HCT116 (cell line): ENCODE results near the gene RPH3AL. TPM values are rescaled to one million over a fixed set of nuclear protein-coding genes. Genes with fewer than 3 reads are reported as not detected.

ENCODE experiments used
- ATAC-seq: fragments of 200-7000 bp; cut with Tn5 transposase; 2 replicates; pipeline ENCODE4 v1.9.1; 2020; ENCODE audit warnings: mild to moderate bottlenecking, moderate library complexity
- BruUV-seq: library from RNA; stranded (reverse); fragments of 400-500 nt; replicated peaks from 2 replicates; lab custom pipeline; 2021; lab: Mats Ljungman, UMichigan
- CTCF ChIA-PET: fragments of 300-600 bp; sonication (Branson Sonifier 250); formaldehyde crosslinking; loops from one replicate; lab custom pipeline; 2021; ENCODE audit warnings: antibody characterized with exemption; lab: Charles Lee
- POLR2A ChIA-PET: fragments of 300-600, 350-600 bp; sonication (Branson Sonifier 250); formaldehyde crosslinking; loops from one replicate; lab custom pipeline; 2021; ENCODE audit warnings: antibody characterized with exemption; lab: Charles Lee
- RAD21 ChIA-PET, 2 experiments: fragments of 300-600 bp; sonication (Branson Sonifier 250); formaldehyde crosslinking; loops; one replicate each; lab custom pipeline; 2023; ENCODE audit warnings: low total read pairs in 2 of 2; ENCODE audit not compliant: uncharacterized antibody in 2 of 2, unreplicated experiment in 2 of 2, low non-redundant PET in 1 of 2; lab: Charles Lee
- DNase-seq: peaks from one replicate; pipeline ENCODE4 v3.0.0-alpha.2; 2010; ENCODE audit warnings: low read depth, low spot score
- H2AFZ ChIP-seq: fragments of 200-600 bp; shearing (Covaris generic), sonication (generic); 2 replicates; pipeline ENCODE4 v1.6.1; 2017; ENCODE audit warnings: low read depth, mixed run types, mixed read lengths, antibody characterized with exemption, low read length; ENCODE audit not compliant: poor library complexity, severe bottlenecking
- H3K27ac ChIP-seq: 2 replicates; pipeline ENCODE4 v1.5.1; 2012; ENCODE audit warnings: low read depth, low read length
- H3K27me3 ChIP-seq: fragments of 200-600 bp; sonication (generic); 2 replicates; pipeline ENCODE4 v1.6.1; 2016; ENCODE audit warnings: mixed run types, low read length, mixed read lengths; ENCODE audit not compliant: insufficient read depth
- H3K36me3 ChIP-seq, 2 experiments: fragments of 200-500 bp in 1 of 2; fragments of 200-600 bp in 1 of 2; sonication (Bioruptor generic) in 1 of 2; sonication (generic) in 1 of 2; 2 replicates each; pipeline versions ENCODE4 v1.5.1 to v1.6.1; 2014 to 2016; ENCODE audit warnings: low read length in 2 of 2, inconsistent platforms in 1 of 2, mixed read lengths in 1 of 2, mixed run types in 1 of 2; ENCODE audit not compliant: insufficient read depth in 2 of 2, control insufficient read depth in 1 of 2
- H3K4me1 ChIP-seq, 2 experiments: fragments of 200-600 bp in 1 of 2; sonication (generic) in 1 of 2; 2 replicates each; pipeline versions ENCODE4 v1.5.1 to v1.6.1; 2012 to 2017; ENCODE audit warnings: low read length in 2 of 2, inconsistent platforms in 1 of 2, mild to moderate bottlenecking in 1 of 2, mixed read lengths in 1 of 2, mixed run types in 1 of 2, moderate library complexity in 1 of 2; ENCODE audit not compliant: insufficient read depth in 2 of 2, control insufficient read depth in 1 of 2
- H3K4me2 ChIP-seq: fragments of 200-600 bp; sonication (generic); 2 replicates; pipeline ENCODE4 v1.6.1; 2017; ENCODE audit warnings: mixed run types, low read length, mixed read lengths
- H3K4me3 ChIP-seq, 2 experiments: fragments of 200-600 bp in 1 of 2; sonication (generic) in 1 of 2; replicated peaks in 1 of 2; 2 replicates each; pipeline ENCODE4 v1.5.1; 2011 to 2016; ENCODE audit warnings: low read length in 2 of 2, control low read depth in 1 of 2, low read depth in 1 of 2, mild to moderate bottlenecking in 1 of 2, mixed read lengths in 1 of 2, mixed run types in 1 of 2
- H3K79me2 ChIP-seq: fragments of 200-600 bp; sonication (generic); 2 replicates; pipeline ENCODE4 v1.6.1; 2017; ENCODE audit warnings: mild to moderate bottlenecking, mixed run types, low read length, moderate library complexity, mixed read lengths; ENCODE audit not compliant: insufficient read depth
- H3K9ac ChIP-seq: fragments of 200-600 bp; sonication (generic); 2 replicates; pipeline ENCODE4 v1.6.1; 2016; ENCODE audit warnings: low read length, mixed read lengths
- H3K9me2 ChIP-seq: fragments of 200-600 bp; sonication (generic), shearing (Covaris generic); 2 replicates; pipeline ENCODE4 v1.6.1; 2017; ENCODE audit warnings: mixed run types, mild to moderate bottlenecking, moderate library complexity; ENCODE audit not compliant: insufficient read depth
- H3K9me3 ChIP-seq, 2 experiments: fragments of 200-500 bp in 1 of 2; fragments of 200-600 bp in 1 of 2; sonication (Bioruptor generic) in 1 of 2; sonication (generic) in 1 of 2; 2 replicates each; pipeline ENCODE4 v1.6.1; 2014 to 2017; ENCODE audit warnings: low read length in 2 of 2, mixed read lengths in 2 of 2, inconsistent platforms in 1 of 2, low read depth in 1 of 2, mild to moderate bottlenecking in 1 of 2, mixed run types in 1 of 2, moderate library complexity in 1 of 2; ENCODE audit not compliant: control insufficient read depth in 1 of 2, insufficient read depth in 1 of 2
- H4K20me1 ChIP-seq: fragments of 200-600 bp; sonication (generic), shearing (Covaris generic); 2 replicates; pipeline ENCODE4 v1.6.1; 2017; ENCODE audit warnings: mixed run types, mild to moderate bottlenecking, moderate library complexity; ENCODE audit not compliant: insufficient read depth
- CBX3 ChIP-seq: IDR thresholded peaks from 2 replicates; pipeline ENCODE4 v1.6.1; 2012; ENCODE audit warnings: low read depth
- CEBPB ChIP-seq: IDR thresholded peaks from 2 replicates; pipeline ENCODE4 v1.6.1; 2012; ENCODE audit warnings: low read depth
- CTCF ChIP-seq, 3 experiments: fragments of 200-600 bp in 1 of 3; sonication (generic) in 1 of 3; IDR thresholded peaks in 2 of 3; conservative IDR thresholded peaks in 1 of 3; 2 replicates each; pipeline ENCODE4 v1.5.1; 2012 to 2017; ENCODE audit warnings: low read depth in 2 of 3, low read length in 2 of 3, antibody characterized with exemption in 1 of 3, borderline replicate concordance in 1 of 3, control low read depth in 1 of 3, mild to moderate bottlenecking in 1 of 3, mixed read lengths in 1 of 3, mixed run types in 1 of 3, moderate library complexity in 1 of 3; ENCODE audit not compliant: insufficient read depth in 1 of 3
- ELF1 ChIP-seq: IDR thresholded peaks from 2 replicates; pipeline ENCODE4 v1.6.1; 2012; ENCODE audit warnings: low read depth, borderline replicate concordance
- EZH2phosphoT487 ChIP-seq: fragments of 200-600 bp; IDR thresholded peaks from 2 replicates; pipeline ENCODE4 v1.6.1; 2018; ENCODE audit warnings: antibody characterized with exemption, borderline replicate concordance
- FOSL1 ChIP-seq: IDR thresholded peaks from 2 replicates; pipeline ENCODE4 v1.6.1; 2012; ENCODE audit warnings: low read depth
- POLR2A ChIP-seq: IDR thresholded peaks from 2 replicates; pipeline ENCODE4 v1.7.0; 2011; ENCODE audit warnings: borderline replicate concordance; ENCODE audit not compliant: insufficient read depth, insufficient read length; ENCODE audit errors: extremely low read depth
- RAD21 ChIP-seq: IDR thresholded peaks from 2 replicates; pipeline ENCODE4 v1.6.1; 2012; ENCODE audit warnings: low read depth, mild to moderate bottlenecking
- REST ChIP-seq: IDR thresholded peaks from 2 replicates; pipeline ENCODE4 v1.6.1; 2012; ENCODE audit warnings: low read depth
- SP1 ChIP-seq: IDR thresholded peaks from 2 replicates; pipeline ENCODE4 v1.6.1; 2012; ENCODE audit warnings: low read depth
- TCF7L2 ChIP-seq: IDR thresholded peaks from 2 replicates; pipeline ENCODE4 v1.7.0; 2011; ENCODE audit warnings: borderline replicate concordance, inconsistent platforms; ENCODE audit not compliant: insufficient read depth, insufficient read length; ENCODE audit errors: extremely low read depth
- ZBTB33 ChIP-seq: IDR thresholded peaks from 2 replicates; pipeline ENCODE4 v1.6.1; 2011; ENCODE audit warnings: mild to moderate bottlenecking, low read length, moderate library complexity; ENCODE audit not compliant: insufficient replicate concordance; ENCODE audit errors: extremely low read depth
- ZNF274 ChIP-seq: fragments of 200-500 bp; sonication (Bioruptor generic); IDR thresholded peaks from 2 replicates; pipeline ENCODE4 v1.6.1; 2014; ENCODE audit warnings: mild to moderate bottlenecking, low read depth, low read length, inconsistent platforms
- intact Hi-C: fragments of 100-400 bp; cut with micrococcal nuclease; formaldehyde crosslinking; loops from 2 replicates; pipeline ENCODE4 v1.10.0; 2022
- total RNA-seq: library from RNA; stranded (reverse); gene quantifications from one replicate; pipeline ENCODE4 v1.2.1, GENCODE V29; 2021; ENCODE audit not compliant: unreplicated experiment

RPH3AL gene
- total RNA-seq, 1 experiment from 2014 or later = 17.0 TPM

- H3K4me2 ChIP-seq = no peak overlapping the region
- TF ChIP-seq ZNF274 (no peak), POLR2A (no peak), CTCF (IDR thresholded peaks at IDR 0.05 in 2 of 3, conservative IDR thresholded peaks at IDR 0.05 in 1 of 3; ENCODE audit: borderline replicate concordance in 1 of 3, insufficient read depth in 1 of 3, low read depth in 2 of 3, low read length in 2 of 3) (no peak), EZH2phosphoT487 (no peak), RAD21 (no peak), REST (no peak), ZBTB33 (no peak), CEBPB (no peak), CBX3 (no peak), SP1 (no peak), TCF7L2 (no peak), FOSL1 (no peak), ELF1 (no peak)
- H3K36me3 ChIP-seq = no peaks in the 10 kb centered on the region
- H3K79me2 ChIP-seq = no peaks in the 10 kb centered on the region
- intact Hi-C loops = no loop called here
- H4K20me1 ChIP-seq = no peaks in the 10 kb centered on the region
- H3K27ac ChIP-seq = no peak overlapping the region
- no peaks in the 10 kb centered on the region for H3K27me3 ChIP-seq
- H3K4me1 ChIP-seq = no peaks in the 10 kb centered on the region
- ChIA-PET POLR2A (no interaction called here), RAD21 (no interaction called here), CTCF (no interaction called here)
- DNase-seq (no peak), ATAC-seq (no peak)
- no peak overlapping the region for H3K4me3 ChIP-seq
- H2AFZ ChIP-seq = no peak overlapping the region
- no peaks in the 10 kb centered on the region for H3K9me3 ChIP-seq
- no TSS peak for BruUV-seq
- no peaks in the 10 kb centered on the region for H3K9me2 ChIP-seq
- no peak overlapping the region for H3K9ac ChIP-seq
Observed at GRCh38 chr17:226108-227077, 126.2 kb downstream of the RPH3AL start.
